Skin of body (tissue), 2 donors: ENCODE data around the gene PRKCSH. TPM values are rescaled to one million over a fixed set of nuclear protein-coding genes. Genes with fewer than 3 reads are reported as not detected.
"Not testable (repeated sequence)": the region's sequence is repeated elsewhere in the genome, so short reads cannot be mapped to it uniquely, and the experiment has no call there.

Source experiments
- DNase-seq: peaks from one replicate; lab custom pipeline; 2025; lab: John Stamatoyannopoulos, UW
- total RNA-seq: library from RNA; depleted of rRNA; stranded (reverse); fragments of >200 nt; gene quantifications from one replicate; pipeline ENCODE4 v1.2.3, GENCODE V29; 2014

Gene PRKCSH
- total RNA-seq, 1 donor from 2014 or later, result 62.4 TPM

DNA sequence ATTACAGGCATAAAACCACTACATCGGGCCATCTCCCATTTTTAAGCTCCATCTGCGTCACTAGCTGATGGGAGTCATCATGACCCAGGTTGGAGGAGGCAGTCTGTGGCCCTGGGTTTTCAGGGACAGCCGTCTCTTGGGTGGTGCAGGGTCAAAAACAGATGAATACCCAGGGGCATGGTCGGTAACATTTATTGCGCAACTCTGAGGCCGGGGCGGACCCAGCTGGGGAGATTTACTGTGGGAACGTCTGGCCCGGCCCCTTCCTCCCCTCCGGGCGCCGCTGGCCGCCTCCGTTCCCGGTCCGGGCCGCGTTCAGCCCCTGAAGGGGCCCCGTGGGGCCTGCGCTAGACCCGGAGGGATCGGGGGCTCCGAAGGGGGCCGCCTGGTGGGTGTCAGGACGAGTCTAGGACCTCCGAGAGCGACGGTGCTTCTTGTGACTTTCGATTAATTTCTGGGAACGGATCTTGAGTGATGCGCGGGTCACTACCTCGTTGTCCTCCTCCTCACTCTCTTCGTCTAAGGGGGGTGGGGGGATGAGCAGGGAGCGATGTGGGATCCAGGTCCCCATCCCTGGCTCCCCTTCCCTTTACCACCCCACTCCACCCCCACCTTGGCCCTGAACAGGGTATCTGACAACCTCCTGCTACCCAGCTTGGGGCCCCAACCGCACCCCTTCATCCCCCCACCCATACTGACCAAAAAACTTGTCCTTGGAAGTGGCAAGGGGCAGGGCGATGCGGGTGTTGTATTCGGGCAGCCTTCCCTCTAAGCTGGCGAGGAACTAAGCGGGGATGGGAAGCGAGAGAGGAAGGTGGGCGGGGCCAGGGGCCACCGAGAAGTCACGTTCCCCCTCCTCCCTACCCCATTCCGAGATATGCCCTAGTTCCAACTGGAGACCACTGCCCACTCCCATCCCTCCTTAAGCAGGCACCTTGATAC lies 14.7 kb upstream of the PRKCSH start:
- DNase-seq, result no peak

DNA sequence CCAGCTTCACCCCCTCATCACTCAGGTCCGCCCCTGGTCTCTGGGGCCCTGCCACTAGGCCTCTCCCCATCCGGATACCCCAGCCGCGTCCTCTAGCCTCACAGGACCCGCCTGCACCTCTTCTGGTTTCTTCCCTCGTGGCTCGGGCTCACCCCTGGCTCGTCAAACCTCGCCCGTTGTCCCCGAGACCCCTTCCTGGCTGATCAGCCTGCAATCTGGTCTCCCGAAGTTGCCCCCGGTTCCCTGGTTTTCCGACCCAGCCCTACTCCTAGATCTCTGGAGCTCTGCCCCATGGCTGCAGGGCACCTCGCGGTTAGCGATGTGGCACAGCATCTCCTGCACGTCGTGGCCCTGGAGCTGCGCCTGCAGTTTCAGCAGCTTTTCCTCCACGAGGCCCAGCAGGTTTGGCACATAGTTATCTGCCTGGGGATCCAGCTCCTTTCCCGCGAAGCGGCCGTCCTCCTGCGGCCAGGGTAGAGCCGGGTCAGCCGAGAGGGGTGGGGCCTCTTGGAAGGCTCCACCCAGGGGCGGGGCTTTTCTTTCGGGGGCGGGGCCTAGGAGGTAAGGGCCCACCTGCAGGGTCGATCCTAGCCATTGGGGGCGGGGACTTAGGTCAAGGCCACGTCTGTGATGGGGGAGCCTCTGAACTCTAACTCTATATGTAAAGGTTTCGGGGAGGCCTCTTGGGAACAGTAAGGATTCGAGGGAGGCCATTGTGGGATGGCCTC lies 13.9 kb upstream of the PRKCSH start:
- no peak for DNase-seq

DNA sequence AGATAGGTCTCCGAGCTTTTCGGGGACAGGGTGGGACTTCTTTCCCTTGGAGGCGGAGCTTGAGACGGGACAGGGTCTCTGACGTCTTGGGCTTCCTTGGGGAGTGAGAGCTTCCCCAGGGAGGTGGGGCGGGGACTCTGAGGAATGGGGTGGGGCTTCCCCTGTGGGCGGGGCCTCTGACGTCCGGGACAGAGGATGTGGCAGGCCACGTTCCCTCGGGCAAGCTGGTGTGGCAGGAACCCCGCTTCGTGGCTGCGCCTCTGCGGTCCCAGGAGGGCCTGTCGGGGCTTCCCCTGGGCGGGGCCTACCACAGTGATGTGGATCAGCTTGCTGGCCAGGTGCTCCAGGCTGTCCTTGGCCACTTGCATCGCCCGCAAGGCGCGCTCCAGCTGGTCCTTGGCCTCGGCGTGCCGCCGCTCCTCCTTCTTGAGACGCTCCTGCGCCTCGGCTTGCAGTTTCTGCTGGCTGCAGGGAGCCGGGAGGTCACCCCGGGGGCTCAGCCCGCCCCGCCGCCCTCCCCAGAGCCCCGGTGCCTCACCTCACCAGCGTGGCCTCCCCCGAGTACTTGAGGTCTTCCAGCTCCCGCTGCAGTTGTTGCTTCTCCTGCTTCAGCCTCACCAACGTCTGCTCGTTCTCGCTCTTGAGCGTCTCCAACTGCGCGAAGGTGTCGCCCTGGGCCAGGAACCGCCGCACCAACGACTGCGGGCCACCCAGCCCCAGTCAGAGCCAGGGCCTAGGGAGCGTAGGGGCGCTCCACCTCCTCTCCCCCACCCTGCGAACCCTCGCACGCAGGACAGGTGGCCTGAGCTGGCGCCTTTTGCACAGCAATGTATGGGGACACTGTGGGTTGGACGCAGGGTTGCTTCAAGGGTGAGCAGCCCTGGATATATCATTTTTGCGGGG lies 13.0 kb upstream of the PRKCSH start:
- no peak for DNase-seq

DNA sequence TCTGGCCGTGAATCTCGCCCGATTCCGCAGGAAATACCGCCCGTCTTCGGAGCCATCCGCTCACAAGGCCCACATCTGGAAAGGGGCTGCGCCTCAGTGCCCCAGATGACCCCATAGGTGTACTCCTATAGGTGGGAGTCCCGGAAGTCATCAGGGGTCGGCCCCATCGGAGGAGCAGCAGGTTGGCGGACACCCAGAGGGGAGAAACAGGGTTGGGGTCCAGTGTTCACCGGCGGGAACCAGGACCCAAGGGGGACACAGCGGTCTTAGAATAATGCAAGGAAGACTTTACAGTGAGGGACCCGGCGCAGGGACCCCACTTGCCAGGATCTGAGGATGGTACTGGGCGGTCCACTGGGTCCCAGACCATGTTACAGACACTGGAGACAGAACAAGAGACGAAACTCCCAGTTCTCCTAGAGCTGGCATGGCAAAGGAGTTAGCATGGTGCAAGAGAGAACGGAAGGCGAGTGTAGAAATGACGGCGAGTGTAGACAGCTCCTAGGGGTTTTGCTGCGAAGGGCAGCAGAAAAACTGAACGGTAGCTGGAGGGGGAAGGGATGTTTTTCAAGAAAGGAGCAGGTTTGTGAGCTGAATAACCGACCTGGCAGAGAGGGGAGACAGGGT lies 12.2 kb upstream of the PRKCSH start:
- no peak for DNase-seq

DNA sequence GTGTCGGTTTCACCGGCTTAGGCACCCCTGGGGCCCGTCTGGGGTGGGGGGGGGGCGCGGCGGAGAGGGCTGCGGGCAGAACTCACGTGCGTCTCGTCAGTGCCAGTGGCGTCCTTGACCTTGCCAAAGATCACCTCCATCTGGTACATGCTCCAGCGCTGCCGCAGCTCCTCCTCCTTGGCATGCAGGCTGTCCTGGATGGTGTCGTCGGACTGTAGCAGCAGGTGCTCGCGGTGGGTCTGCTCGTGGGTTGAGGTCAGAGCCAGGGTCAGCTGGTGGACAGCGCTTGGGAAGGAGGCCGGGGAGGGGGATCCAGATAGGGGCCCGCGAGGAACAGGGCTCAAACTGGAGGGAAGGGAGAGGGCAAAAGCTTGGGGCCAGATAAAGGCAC lies 11.6 kb upstream of the PRKCSH start:
- DNase-seq, result no peak

DNA sequence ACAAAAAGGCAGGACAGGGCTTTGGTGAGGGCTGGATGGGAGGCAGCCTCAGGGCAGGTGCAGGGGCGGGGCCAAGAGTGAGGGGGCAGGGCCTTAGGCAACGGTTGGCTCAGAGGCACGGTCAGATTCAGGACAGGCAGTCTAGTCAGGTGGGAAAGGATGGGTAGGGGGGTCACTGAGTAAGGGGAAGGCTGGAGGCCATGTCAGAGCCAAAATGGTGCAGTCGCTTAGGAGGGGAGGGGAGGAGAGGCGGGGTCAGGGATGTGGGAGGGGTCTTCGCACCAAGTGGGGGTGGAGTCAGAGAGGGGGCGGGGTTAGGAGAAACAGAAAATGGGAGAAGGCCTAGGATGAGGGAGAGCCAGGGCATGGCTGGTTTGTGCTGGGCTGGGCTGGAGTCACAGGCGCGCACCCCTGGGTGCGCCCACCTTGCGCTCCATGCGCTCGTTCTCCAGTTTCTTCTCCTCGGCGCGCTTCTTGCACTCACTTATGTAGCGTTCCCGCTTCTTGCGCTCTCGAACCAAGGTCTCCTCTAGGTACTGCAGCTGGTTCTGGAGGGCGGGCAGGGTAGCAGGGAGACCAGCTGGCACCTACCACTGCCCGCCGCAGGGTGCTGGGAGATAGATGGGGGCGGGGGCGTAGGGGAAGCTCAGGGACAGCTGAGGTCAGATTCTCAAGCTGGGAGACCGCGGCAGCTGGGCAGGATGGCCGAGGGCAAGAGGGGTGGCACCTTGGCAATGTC lies 9.5 kb upstream of the PRKCSH start:
- no peak for DNase-seq

DNA sequence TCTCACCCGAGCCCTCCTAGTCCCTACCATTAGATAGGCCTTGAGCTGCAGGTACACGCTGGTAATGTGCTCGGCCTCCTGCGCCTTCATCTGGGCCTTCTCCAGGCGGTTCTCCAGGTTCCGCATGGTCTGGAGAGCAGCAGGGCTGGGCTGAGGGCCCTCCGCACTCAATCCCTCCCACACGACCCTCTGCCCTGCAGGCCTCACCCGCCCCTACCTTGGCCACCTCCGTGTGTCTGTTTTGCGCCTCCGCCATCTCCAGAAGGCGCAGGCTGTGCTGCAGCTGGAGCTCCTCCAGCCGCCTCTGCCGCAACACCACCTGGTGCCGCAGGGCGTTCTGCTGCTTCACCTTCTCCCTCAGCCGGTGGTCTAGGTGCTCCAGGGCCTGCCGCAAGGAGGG lies 8.8 kb upstream of the PRKCSH start:
- no peak for DNase-seq

DNA sequence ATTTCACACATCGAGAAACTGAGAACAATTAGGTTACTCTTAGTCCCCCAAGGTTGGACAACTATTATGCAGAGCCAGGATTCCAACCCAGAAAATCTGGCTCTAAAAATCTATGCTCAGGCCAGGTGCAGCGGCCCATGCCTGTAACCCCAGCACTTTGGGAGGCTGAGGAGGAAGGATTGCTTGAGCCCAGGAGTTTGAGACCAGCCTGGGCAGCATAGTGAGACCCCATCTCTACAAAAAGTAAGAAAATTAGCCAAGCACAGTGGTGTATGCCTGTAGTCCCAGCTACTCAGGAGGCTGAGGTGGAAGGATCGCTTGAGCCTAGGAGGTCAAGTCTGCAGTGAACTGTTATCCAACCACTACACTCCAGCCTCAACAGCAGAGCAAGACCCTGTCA lies 1.9 kb upstream of the PRKCSH start:
- not testable (repeated sequence) for DNase-seq

DNA sequence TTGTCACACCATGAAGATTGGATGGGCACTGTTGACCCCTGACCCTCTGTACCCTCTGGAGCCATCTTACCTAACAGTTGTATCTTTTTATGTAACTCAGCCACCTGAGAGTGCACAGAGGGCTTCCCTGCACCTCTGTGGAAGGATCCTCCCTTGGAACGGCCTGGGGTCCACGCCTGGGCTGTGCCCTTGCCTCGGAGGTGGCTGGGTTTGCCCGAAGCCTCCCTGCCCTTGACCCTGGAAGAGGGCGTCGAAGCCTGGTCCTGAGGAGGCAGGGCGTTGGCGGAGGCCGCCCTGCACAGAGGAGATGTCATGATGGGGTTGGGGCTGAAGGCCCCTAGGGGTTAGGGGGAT lies 755 bp upstream of the PRKCSH start:
- DNase-seq, result no peak

DNA sequence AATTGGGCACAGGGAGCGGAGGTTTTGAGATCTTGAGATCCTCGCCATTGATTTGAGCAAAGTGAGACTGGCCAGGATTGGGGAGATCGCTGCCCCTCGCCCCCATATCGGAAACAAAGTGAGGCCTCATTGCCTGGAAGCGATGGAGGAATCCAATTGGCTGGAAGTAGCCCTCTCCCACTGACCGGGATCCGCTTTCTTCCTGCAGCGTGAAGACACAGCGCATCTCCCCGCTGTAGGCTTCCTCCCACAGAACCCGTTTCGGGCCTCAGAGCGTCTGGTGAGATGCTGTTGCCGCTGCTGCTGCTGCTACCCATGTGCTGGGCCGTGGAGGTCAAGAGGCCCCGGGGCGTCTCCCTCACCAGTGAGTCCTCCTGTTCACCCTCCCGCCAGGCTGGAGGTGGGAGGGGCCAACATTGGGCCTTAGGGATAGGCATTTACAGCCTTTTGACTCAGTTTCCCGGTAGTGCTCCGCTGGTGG lies 438 bp downstream of the PRKCSH start:
- DNase-seq, result no peak

DNA sequence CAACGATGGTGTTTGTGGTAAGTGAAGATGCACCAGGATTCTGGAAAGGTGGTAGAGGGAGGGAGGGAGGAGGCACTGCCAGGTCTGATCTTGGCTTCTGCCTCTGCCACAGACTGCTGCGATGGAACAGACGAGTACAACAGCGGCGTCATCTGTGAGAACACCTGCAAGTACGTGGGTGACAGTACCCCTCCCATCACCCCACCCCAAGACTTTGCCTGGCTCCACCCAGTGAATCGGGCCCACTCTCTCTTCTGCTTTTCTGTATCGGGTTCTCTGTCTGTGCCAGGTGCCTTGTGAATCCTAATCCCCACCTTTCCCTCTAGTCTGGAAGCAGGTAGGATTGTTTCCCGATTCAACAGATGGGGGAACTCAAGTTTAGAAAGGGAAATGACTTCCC lies 2.5 kb downstream of the PRKCSH start:
- DNase-seq, result no peak

DNA sequence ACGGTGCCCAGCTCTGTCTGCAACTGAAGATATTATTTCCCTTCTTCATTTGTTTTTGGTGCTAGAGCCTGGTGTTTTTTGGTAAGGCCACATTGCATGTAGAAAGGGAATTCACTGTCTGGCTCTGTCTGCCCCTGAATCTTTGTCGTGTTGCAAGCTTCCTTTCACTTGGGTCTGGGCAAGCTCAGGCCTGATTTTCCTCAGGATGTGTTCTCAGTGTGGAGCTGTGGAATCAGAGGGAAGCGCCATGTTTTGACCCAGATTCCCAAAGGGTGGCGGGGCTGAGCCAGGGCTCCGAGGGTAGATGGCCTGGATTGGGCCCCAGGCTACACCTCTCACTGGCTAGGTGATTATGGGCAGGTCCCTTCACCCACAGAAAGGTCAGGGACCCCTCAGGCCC lies 8.6 kb downstream of the PRKCSH start:
- DNase-seq, result no peak

DNA sequence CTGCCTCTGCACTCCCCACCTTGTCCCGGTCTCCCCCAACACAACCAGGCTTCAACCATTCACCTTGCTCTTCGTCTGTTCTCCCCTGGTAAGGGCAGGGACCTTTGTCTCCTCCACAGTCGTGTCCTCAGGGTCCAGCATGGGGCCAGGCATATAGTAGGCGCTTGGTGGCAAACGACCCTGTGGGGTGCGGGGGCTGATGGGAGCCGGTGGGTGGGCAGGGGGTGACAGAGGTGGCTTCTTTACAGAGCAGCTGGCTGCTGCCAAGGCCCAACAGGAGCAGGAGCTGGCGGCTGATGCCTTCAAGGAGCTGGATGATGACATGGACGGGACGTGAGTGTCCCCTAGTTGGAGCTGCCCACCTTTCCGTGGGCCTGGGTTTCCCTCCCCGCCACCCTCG lies 9.7 kb downstream of the PRKCSH start:
- no peak for DNase-seq

DNA sequence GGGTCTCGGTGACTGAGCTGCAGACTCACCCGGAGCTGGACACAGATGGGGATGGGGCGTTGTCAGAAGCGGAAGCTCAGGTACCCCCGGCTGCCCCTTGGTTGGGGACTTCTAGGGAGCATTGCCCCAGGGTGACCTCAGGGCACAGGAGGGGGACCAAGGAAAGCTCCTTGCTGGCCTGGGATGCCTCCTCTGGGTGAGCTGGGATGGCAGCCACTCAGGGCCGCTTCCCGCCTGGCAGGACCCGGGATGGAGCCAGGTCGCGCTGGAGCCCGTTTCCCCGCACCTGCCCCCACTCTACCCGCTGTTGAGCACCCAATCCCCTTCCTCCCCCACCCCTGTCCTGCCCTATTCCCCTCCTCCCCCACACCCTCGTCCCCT lies 10.8 kb downstream of the PRKCSH start:
- DNase-seq, result no peak

DNA sequence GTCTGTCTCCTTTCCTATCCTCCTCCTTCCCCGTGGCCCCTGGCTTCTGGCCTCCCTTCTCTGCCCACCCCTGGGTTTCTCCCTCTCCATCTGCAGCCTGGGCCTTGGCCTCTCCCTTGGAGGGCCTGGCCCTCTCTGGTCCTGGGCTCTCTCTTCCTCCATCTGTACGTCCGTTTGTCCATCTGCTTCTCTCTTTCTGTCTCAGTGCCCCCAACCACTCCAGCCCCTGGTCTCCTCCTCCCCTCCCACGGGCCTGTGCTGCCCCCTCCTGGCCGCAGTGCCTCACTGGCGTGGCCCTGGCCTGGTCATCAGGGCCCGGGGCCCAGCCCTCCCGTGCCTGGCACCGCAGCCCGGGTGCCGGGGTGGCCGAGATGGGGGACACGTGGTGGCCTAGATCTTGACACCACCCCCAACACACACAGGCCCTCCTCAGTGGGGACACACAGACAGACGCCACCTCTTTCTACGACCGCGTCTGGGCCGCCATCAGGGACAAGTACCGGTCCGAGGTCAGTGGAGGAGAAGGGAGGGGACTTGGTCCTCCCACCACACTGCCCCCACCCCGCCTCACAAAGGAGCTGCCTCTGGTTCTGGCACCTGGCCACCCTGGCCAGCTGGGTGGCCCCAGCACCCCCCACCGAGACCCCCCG lies 11.3 kb downstream of the PRKCSH start:
- no peak for DNase-seq

DNA sequence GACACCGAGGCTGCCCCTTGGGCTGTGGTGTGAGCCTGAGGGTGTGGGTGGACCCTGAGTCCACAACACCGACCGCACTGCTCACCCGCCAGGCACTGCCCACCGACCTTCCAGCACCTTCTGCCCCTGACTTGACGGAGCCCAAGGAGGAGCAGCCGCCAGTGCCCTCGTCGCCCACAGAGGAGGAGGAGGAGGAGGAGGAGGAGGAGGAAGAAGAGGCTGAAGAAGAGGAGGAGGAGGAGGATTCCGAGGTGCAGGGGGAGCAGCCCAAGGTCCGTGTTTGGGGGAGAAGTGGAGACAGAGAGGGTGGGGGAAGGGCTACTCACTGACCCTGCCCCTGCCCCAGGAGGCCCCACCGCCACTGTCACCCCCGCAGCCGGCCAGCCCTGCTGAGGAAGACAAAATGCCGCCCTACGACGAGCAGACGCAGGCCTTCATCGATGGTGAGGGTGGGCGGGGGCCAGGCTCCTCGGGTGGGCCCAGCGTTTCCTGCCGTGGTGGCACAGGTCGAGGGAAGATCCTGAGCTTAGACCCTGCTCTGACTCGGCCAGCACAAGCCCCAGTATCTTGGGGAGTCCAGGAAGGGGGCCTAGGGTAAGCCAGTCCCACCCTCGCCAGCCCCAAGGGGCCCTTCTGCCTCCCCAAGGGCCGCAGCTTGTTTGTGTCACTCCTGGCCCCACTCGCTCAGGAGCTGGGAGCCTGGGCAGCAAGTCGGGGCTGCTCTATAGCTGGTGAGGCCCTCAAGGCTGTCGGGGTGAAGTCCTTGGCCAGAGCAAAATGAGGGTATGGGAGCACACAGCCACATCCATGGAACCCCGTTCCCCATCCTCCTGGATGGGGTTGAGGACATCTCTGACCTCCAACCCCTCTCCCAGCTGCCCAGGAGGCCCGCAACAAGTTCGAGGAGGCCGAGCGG lies 12.2 kb downstream of the PRKCSH start:
- no peak for DNase-seq

DNA sequence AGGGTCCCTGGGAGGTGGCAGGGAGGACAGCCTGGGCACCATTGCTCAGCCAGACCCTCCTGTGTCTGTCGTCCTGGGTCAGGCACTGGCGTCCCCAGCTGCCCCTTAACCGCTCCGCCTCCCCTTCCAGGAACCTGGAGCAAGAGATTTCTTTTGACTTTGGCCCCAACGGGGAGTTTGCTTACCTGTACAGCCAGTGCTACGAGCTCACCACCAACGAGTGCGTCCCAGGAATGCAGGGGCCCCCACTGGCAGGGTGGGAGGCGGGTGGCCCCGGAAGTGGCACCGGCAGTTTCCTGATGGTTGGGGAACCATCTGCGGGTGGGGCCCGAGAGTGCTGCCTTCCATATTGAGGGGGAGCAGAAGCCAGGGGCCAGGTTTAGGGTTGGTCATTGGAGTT lies 13.0 kb downstream of the PRKCSH start:
- DNase-seq, result no peak

DNA sequence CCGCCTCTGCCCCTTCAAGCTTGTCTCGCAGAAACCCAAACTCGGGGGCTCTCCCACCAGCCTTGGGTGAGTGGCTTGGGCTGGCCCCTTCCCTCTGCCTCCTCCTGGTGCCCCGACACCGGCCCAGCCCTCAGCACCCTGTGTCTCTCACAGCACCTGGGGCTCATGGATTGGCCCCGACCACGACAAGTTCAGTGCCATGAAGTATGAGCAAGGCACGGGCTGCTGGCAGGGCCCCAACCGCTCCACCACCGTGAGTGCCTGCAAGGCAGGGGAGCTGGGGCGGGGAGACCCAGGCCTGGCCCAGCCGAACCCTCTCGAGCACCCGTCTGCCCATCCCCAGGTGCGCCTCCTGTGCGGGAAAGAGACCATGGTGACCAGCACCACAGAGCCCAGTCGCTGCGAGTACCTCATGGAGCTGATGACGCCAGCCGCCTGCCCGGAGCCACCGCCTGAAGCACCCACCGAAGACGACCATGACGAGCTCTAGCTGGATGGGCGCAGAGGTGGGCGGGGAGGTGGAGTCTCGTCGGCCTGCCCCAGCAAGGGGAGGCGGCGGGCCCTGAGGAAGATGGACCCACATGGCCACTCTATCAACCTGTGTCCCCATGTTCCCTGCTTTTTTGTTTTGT lies 13.6 kb downstream of the PRKCSH start:
- no peak for DNase-seq
